Hepatocyte (in vitro differentiated cells): ENCODE measurements around the gene CUX1. TPM values are rescaled to one million over a fixed set of nuclear protein-coding genes. Genes with fewer than 3 reads are reported as not detected.

Experiments
- DNase-seq: peaks from one replicate; pipeline ENCODE4 v3.0.0-alpha.2; 2016; ENCODE audit warnings: low spot score
- H2AFZ ChIP-seq: fragments of 200-600 bp; sonication (generic); 2 replicates; pipeline ENCODE4 v1.6.0; 2016; ENCODE audit warnings: antibody characterized with exemption, mild to moderate bottlenecking
- H3K27ac ChIP-seq: fragments of 200-600 bp; sonication (generic); 2 replicates; pipeline ENCODE4 v1.5.1; 2016; ENCODE audit warnings: mild to moderate bottlenecking
- H3K27me3 ChIP-seq: fragments of 200-600 bp; sonication (generic); 2 replicates; pipeline ENCODE4 v1.6.1; 2016
- H3K36me3 ChIP-seq: fragments of 200-600 bp; sonication (generic); replicated peaks from 2 replicates; pipeline ENCODE4 v1.5.1; 2016; ENCODE audit warnings: low read depth; ENCODE audit not compliant: insufficient read depth
- H3K4me1 ChIP-seq: fragments of 200-600 bp; sonication (generic); 2 replicates; pipeline ENCODE4 v1.5.1; 2016; ENCODE audit warnings: mild to moderate bottlenecking, moderate library complexity; ENCODE audit not compliant: insufficient read depth
- H3K4me2 ChIP-seq: fragments of 200-600 bp; sonication (generic); 2 replicates; pipeline ENCODE4 v1.6.0; 2016
- H3K4me3 ChIP-seq: fragments of 200-600 bp; sonication (generic); 2 replicates; pipeline ENCODE4 v1.5.1; 2016; ENCODE audit warnings: mild to moderate bottlenecking
- H3K79me2 ChIP-seq: fragments of 200-600 bp; sonication (generic); 2 replicates; pipeline ENCODE4 v1.6.0; 2017; ENCODE audit warnings: mild to moderate bottlenecking
- H3K9me2 ChIP-seq: fragments of 200-600 bp; sonication (generic); replicated peaks from 2 replicates; pipeline ENCODE4 v1.6.0; 2017; ENCODE audit warnings: mild to moderate bottlenecking; ENCODE audit not compliant: insufficient read depth
- H3K9me3 ChIP-seq: fragments of 200-600 bp; sonication (generic); 2 replicates; pipeline ENCODE4 v1.5.1; 2016; ENCODE audit warnings: low read depth, mild to moderate bottlenecking
- H4K20me1 ChIP-seq: fragments of 200-600 bp; sonication (generic); 2 replicates; pipeline ENCODE4 v1.6.0; 2016; ENCODE audit warnings: mild to moderate bottlenecking; ENCODE audit not compliant: insufficient read depth, poor library complexity, severe bottlenecking
- EZH2 ChIP-seq: fragments of 200-600 bp; sonication (generic); IDR thresholded peaks from 2 replicates; pipeline ENCODE4 v1.6.1; 2016; ENCODE audit warnings: antibody characterized with exemption, mild to moderate bottlenecking, borderline replicate concordance
- EZH2phosphoT487 ChIP-seq: fragments of 200-600 bp; sonication (generic); IDR thresholded peaks from one replicate; pipeline ENCODE4 v1.6.1; 2018; ENCODE audit warnings: antibody characterized with exemption, mild to moderate bottlenecking, low read depth, moderate library complexity; ENCODE audit not compliant: unreplicated experiment, severe bottlenecking
- WGBS: methylation state at CpG from one replicate; pipeline ENCODE4 v1.1.6; 2016; ENCODE audit warnings: low lambda C conversion rate; ENCODE audit errors: missing lambda C conversion rate; 5-methylcytosine and 5-hydroxymethylcytosine counted together
- polyA plus RNA-seq: library from polyadenylated mRNA; unstranded; fragments of >200 nt; fragmentation: Nextera tagmentation; extraction: Ambion mirVana; gene quantifications from 2 replicates; pipeline ENCODE4 v1.2.1, GENCODE V29; 2016
- total RNA-seq: library from RNA; depleted of rRNA; stranded (reverse); fragments of >200 nt; gene quantifications from 2 replicates; pipeline ENCODE4 v1.2.3, GENCODE V29; 2014
- TF ChIP-seq, protein P1 (sequence below): fragments of 200-600 bp; sonication (generic); IDR thresholded peaks from 2 replicates; pipeline ENCODE4 v1.5.1; 2016; ENCODE audit warnings: antibody characterized with exemption, mild to moderate bottlenecking; ENCODE audit not compliant: poor library complexity

Gene CUX1
- total and polyA plus RNA-seq, 2 experiments from 2014 or later: 60.1 to 76.8 TPM

DNA sequence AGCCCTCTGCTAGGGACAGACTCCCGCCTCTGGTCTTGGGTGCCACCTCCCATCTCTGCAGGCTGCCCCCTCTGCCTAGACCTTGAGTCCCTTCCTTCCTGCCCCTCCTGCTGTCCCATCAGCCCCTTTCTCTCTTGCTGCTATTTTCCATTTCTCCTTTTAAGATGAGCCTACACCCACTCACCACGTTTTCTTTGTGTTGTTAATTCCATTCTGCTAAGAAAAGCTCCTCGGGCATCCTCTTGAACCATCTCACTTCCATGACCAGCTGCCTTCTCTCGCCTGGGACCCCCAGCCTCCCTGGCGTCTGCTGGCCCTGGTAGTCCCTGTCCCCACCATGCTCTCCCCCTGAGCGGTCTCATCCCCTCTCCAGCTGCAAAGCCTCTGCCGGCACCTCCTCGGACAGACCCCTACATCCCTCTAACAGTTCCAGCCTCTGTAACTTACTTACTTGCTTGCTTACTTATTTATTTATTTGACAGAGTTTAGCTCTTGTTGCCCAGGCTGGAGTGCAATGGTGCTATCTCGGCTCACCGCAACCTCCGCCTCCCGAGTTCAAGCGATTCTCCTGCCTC lies 373.4 kb downstream of the CUX1 start:
- H3K27me3 ChIP-seq: no peaks in the 10 kb centered on the region
- H3K4me1 ChIP-seq: no peaks in the 10 kb centered on the region
- H3K9me2 ChIP-seq: no peaks in the 10 kb centered on the region
- H3K4me3 ChIP-seq: no peak overlapping the region
- no peak for TF ChIP-seq EZH2
- no peak for TF ChIP-seq EZH2phosphoT487
- TF ChIP-seq, protein P1, sequence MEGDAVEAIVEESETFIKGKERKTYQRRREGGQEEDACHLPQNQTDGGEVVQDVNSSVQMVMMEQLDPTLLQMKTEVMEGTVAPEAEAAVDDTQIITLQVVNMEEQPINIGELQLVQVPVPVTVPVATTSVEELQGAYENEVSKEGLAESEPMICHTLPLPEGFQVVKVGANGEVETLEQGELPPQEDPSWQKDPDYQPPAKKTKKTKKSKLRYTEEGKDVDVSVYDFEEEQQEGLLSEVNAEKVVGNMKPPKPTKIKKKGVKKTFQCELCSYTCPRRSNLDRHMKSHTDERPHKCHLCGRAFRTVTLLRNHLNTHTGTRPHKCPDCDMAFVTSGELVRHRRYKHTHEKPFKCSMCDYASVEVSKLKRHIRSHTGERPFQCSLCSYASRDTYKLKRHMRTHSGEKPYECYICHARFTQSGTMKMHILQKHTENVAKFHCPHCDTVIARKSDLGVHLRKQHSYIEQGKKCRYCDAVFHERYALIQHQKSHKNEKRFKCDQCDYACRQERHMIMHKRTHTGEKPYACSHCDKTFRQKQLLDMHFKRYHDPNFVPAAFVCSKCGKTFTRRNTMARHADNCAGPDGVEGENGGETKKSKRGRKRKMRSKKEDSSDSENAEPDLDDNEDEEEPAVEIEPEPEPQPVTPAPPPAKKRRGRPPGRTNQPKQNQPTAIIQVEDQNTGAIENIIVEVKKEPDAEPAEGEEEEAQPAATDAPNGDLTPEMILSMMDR: no peak
- H3K27ac ChIP-seq: no peak overlapping the region
- no peaks in the 10 kb centered on the region for H3K79me2 ChIP-seq
- no peaks in the 10 kb centered on the region for H3K9me3 ChIP-seq
- no peak overlapping the region for H3K4me2 ChIP-seq
- DNase-seq: no peak
- H2AFZ ChIP-seq: no peak overlapping the region
- no peaks in the 10 kb centered on the region for H4K20me1 ChIP-seq
- H3K36me3 ChIP-seq: no peaks in the 10 kb centered on the region
- WGBS: 91% methylated on average over 13 of the region's 13 CpGs

DNA sequence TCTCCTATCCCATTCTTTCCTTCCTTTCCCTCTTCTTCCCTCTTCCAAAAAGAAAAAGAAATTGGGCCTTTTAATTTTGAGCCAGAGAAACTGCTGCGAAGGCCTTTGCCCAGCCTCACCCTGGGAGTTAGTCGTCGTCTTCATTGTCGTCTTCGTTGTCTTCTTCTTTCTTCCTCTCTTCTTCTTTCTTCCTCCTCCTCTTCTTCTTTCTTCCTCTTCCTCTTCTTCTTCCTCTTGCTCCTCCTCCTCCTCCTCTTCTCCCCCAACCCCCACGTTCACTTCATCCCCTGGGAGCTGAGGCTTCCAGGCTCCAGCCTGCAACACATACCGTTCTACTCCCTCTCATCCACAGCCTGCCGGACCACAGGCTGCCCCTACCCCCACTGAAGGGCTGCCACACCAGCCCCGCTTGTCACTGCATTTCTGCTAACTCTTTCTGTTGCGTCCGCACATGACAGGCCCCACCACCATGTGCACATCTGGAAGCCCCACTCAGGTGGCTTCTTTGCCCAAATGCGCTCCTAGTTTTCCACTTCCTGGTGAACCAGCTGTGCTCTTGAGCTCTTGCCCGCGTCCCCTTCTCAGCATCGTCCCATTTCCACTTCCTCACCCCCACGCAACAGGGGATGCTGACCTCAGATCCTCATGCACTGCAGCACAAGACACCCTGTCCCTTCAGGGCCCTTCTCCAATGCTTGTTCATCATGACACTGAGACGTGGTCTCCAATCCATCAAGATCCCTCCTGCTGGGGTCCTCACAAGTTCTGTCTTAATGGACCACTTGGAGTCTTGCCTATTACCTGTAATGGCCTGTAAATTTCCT lies 374.3 kb downstream of the CUX1 start:
- H3K27ac ChIP-seq: no peak overlapping the region

DNA sequence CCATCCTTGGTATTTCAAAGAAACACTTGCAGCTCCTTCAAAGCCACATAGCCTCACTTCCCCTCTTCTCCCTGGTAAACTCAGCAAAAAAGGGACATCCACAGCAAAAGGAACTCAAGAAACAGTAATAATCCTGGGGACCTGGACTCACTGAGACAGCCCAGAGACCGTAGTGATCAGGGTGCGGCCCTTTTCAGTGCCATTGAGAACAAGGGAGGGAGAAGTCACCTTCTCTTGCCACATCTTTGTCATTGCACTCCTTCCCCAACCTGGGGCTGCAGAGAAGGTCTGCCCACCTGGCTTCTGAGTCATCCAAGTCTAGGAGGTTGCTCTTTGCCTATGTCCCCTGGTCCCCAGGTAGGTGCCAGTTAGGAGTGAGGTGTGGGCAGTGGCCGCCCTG lies 375.4 kb downstream of the CUX1 start:
- Histone ChIP-seq H3K79me2 (no peaks in the 10 kb centered on the region), H3K27me3 (no peaks in the 10 kb centered on the region), H3K9me2 (no peaks in the 10 kb centered on the region), H2AFZ (no peak overlapping the region), H4K20me1 (no peaks in the 10 kb centered on the region), H3K36me3 (no peaks in the 10 kb centered on the region), H3K4me2 (no peak overlapping the region), H3K27ac (no peak overlapping the region), H3K4me1 (no peaks in the 10 kb centered on the region), H3K9me3 (no peaks in the 10 kb centered on the region), H3K4me3 (no peak overlapping the region)
- WGBS: 99% methylated on average over 3 of the region's 3 CpGs
- no peak for DNase-seq
- TF ChIP-seq EZH2 (no peak), EZH2phosphoT487 (no peak)
- TF ChIP-seq, protein P1: no peak

More for the DNA sequence above, 374.3 kb downstream of the CUX1 start:
- TF ChIP-seq EZH2phosphoT487 (no peak), EZH2 (no peak)
- TF ChIP-seq, protein P1: no peak
- no peak overlapping the region for H3K4me3 ChIP-seq
- no peak overlapping the region for H2AFZ ChIP-seq
- no peaks in the 10 kb centered on the region for H3K27me3 ChIP-seq
- H4K20me1 ChIP-seq: no peaks in the 10 kb centered on the region
- H3K9me2 ChIP-seq: no peaks in the 10 kb centered on the region
- H3K36me3 ChIP-seq: no peaks in the 10 kb centered on the region
- no peaks in the 10 kb centered on the region for H3K4me1 ChIP-seq
- no peak for DNase-seq
- no peak overlapping the region for H3K4me2 ChIP-seq
- H3K79me2 ChIP-seq: no peaks in the 10 kb centered on the region
- H3K9me3 ChIP-seq: no peaks in the 10 kb centered on the region
- WGBS: 94% methylated on average over 17 of the region's 17 CpGs
